HUDEP-2 (cell line): ENCODE data around the gene GYPC.
"Not testable (repeated sequence)": the region's sequence is repeated elsewhere in the genome, so short reads cannot be mapped to it uniquely, and the experiment has no call there.

Experiments
- DNase-seq, 76 experiments: peaks; one replicate each; lab custom pipeline; 2025; ENCODE audit not compliant: unreplicated experiment in 76 of 76; lab: John Stamatoyannopoulos, UW

GYPC gene

DNA sequence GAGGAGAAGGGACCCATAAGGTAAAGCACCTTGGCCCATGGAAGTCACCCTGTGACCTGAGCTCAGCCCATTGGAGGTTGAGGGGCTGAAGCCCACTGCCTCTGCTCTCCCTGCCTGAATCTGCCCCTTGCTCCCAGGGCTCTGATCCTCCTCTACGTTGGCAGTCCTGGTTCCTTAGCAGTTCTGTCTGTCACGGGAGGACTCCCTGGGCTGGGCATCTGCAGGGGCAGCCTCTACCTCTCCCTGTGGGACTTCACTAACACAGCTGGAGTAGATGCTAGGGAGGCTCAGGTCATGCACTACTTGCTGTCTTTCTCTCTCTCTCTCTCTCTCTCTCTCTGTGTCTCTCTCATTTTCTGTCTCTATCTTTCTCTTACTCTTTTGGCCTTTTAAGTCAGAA is 8.7 kb downstream of the GYPC start:
- DNase-seq = peak in 2 of 76 experiments; percentile 11 to 17

- no peak for DNase-seq
Observed at GRCh38 chr2:126665483-126665882, 9.5 kb downstream of the GYPC start.

GRCh38 chr2:126668254-126668653 is 12.3 kb downstream of the GYPC start:
- no peak for DNase-seq

- DNase-seq = no peak
Observed at GRCh38 chr2:126669772-126670171, 13.8 kb downstream of the GYPC start.

GRCh38 chr2:126671488-126671887 is 15.5 kb downstream of the GYPC start:
- no peak for DNase-seq

DNA sequence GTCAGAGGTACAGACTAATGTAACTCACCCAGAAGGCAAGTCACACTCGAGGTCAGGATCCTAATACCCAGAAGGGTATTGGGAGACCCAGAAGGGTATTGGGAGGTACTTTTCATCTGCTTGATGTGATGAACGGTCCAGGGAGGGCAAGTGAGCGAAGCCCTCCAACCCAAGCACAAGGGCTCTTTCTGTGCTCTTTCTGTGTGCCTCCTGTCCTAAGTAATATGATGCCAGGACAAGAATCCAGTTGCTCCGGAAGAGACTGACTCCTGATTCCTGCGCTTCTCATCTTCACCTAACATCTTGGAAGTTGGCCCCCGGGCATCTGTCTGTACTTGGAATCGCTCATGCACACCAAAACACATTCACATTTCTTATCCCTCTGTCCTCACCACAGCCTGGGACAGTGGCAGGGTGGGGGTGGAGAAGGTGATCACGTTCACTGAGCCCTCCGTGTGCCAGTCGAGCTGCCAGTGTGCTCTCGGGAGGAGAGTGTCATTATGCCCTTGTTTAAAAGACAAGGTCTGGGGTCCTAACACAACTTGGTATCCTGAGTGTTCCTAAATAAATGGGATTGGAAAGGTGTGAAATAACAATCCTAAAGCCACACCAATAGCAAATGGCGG is 17.1 kb downstream of the GYPC start:
- DNase-seq = peak in 2 of 76 experiments; percentile 25 to 42

DNA sequence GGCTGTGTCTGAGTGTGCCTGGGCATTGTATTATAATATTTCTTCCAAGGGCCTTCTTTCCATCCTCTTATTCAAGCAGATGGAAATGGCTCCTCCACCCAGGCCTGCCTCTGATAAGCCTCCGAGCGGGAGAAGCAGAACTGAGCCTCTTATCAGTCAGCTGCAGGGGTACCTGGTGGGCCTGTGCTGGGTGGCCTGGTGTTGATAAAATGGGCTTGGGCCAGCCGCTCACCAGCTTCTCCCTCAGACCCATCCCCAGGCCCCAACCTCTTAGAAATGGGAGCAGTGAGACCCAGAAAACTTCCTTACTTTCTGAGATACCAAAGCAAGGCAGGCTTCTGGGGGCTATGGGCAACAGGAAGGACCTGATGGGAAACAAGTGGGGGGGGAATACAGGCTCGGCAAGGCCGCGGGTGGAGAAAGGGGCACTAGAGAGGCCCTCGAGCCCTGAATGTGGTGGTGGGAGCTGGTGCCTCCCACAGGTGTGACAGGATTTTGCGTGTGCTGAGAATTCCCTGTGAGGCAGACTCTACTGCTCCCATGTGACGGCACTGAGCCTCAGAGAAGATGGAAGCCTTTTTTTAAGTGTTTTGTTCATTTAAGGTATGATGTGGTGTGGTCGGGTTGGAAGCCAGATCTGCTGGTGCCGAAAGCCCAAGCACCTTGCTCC is 18.3 kb downstream of the GYPC start:
- DNase-seq = peak in 75 of 76 experiments; percentile 43 to 97 (median 91)

- DNase-seq = no peak
Observed at GRCh38 chr2:126675637-126676036, 19.7 kb downstream of the GYPC start.

GRCh38 chr2:126676221-126677175 is 20.5 kb downstream of the GYPC start:
- peak in 67 of 76 experiments; percentile 13 to 80 (median 51) for DNase-seq

DNA sequence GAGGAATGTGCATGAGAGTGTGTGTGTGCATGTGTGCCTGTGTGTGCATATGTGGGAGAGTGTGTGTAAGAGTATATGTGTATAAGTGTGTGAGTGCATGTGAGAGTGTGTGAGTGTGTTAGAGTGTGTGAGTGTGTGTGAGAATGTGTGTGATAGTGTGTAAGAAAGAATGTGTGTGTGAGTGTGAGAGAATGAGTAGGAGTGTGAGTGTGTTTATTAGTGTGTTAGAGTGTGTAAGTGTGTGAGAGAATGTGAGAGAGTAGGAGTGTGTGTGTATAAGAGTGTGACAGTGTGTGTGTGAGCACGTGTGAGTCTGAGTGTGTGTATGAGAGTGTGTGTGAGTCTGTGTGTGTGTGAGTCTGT is 21.2 kb downstream of the GYPC start:
- DNase-seq = no peak

GRCh38 chr2:126678269-126679065 is 22.5 kb downstream of the GYPC start:
- no peak for DNase-seq

DNA sequence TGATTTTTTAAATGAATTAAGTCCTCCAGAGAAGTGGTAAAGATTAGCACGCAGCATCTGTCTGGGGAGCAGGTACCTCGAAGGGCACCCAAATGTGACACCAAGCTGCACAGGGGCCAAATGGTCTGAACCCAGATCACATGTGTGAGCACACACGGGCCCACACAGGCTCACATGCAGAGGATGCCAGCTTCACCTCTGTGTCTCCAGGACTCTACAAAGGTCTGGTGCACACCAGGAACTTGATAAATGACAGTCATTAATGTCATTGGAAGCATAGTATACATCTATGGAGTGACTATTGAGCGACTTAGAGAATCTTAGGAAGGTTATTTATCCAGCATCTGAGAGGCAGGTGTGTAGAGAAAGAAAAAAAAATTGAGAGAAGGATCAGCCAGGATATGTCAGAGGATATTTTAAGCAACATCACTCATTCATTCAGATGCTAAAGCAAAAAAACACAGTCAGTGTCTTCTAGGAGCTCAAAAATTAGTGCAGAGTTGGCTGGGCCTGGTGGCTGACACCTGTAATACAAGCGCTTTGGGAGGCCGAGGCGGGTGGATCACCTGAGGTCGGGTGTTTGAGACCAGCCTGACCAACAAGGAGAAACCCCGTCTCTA is 23.2 kb downstream of the GYPC start:
- DNase-seq = no peak

GRCh38 chr2:126681505-126681904 is 25.5 kb downstream of the GYPC start:
- DNase-seq = no peak

DNA sequence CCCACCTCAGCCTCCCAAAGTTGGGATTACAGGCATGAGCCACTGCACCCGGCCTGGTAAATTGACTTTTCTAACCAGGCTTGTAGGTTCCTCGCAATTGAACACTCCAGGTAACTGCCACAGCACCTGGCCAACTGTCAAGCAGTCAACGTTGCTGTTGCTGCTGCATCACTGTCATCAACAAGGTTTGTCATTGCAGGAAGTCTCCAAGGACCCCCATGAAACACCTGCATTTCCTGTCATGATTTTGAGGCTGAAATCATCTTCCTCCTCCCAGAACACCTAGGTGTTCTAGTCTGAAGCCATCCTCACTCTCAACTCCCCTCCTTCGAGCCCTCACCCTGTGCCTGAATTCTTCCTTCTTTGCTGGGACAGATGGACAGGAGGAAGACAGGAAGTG is 29.7 kb downstream of the GYPC start:
- no peak for DNase-seq

DNA sequence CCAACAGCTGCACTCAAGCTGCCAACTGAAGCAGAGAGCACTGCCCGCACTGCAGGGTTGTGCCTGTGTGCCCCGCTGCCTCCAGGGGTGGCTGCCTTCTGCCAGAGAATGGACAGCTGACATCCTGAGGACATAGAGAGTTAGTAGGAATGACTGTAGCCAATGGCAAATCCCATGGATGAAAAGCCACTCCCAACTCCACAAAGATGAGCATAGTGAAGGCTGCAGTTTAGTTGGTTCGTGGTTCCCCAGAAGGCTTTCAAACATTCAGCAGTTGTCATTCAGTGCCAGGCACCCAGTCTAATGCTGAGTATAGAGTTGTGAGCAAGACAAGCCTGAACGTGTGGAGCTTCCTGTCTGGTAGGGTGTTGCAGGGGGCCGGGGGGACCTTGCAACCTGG is 30.3 kb downstream of the GYPC start:
- no peak for DNase-seq

- no peak for DNase-seq
Observed at GRCh38 chr2:126686841-126687485, 31.0 kb downstream of the GYPC start.

- DNase-seq = no peak
Observed at GRCh38 chr2:126687503-126687902, 31.5 kb downstream of the GYPC start.

GRCh38 chr2:126688594-126688993 is 32.6 kb downstream of the GYPC start:
- not testable (repeated sequence) for DNase-seq

DNA sequence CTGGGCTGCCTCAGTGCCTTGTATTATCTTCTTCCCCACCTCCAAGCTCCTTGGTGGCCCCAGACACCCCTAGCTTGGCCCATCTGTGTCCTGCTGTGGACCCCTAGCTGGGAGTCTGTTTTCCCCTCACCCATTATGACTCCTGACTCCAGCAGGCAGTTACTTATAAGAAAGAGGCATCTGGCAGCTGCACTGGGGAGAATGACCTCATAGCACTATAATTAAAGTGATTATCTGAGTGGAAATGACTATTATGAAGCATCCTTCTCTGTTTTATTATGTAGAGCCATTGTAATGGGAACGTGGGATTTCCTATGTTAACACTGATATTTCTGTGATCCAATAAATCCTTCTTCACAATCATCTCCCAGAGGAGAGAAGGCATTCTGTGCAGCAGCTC is 36.3 kb downstream of the GYPC start:
- not testable (repeated sequence) for DNase-seq
